ENCODE measurements around the gene SNX13.
"Not testable (repeated sequence)": the region's sequence is repeated elsewhere in the genome, so short reads cannot be mapped to it uniquely, and the experiment has no call there.

Gene SNX13

GRCh38 chr7:17913250-17913649 is 27.0 kb downstream of the SNX13 start:
- no peak for DNase-seq (ENCODE audit: low read depth in 2 of 2)

GRCh38 chr7:17912536-17913235 is 27.6 kb downstream of the SNX13 start:
- DNase-seq (ENCODE audit: low read depth in 2 of 2): no peak

- no peak for DNase-seq (ENCODE audit: low read depth in 2 of 2)
Observed at GRCh38 chr7:17912050-17912449, 28.2 kb downstream of the SNX13 start.

- no peak for DNase-seq (ENCODE audit: low read depth in 2 of 2)
Observed at GRCh38 chr7:17910377-17910776, 29.9 kb downstream of the SNX13 start.

- not testable (repeated sequence) for DNase-seq (ENCODE audit: low read depth in 2 of 2)
Observed at GRCh38 chr7:17909310-17909709, 31.0 kb downstream of the SNX13 start.

GRCh38 chr7:17907014-17907413 is 33.3 kb downstream of the SNX13 start:
- DNase-seq (ENCODE audit: low read depth in 2 of 2): no peak

GRCh38 chr7:17903337-17903736 is 37.0 kb downstream of the SNX13 start:
- no peak for DNase-seq (ENCODE audit: low read depth in 2 of 2)

- DNase-seq (ENCODE audit: low read depth in 2 of 2): no peak
Observed at GRCh38 chr7:17902599-17902998, 37.7 kb downstream of the SNX13 start.

- no peak for DNase-seq (ENCODE audit: low read depth in 2 of 2)
Observed at GRCh38 chr7:17900464-17900863, 39.8 kb downstream of the SNX13 start.

GRCh38 chr7:17898111-17898510 is 42.2 kb downstream of the SNX13 start:
- DNase-seq (ENCODE audit: low read depth in 2 of 2): no peak

GRCh38 chr7:17887286-17887685 is 53.0 kb downstream of the SNX13 start:
- no peak for DNase-seq (ENCODE audit: low read depth in 2 of 2)

GRCh38 chr7:17882685-17883084 is 57.6 kb downstream of the SNX13 start:
- no peak for DNase-seq (ENCODE audit: low read depth in 2 of 2)

- DNase-seq (ENCODE audit: low read depth in 2 of 2): no peak
Observed at GRCh38 chr7:17879075-17879661, 61.1 kb downstream of the SNX13 start.

GRCh38 chr7:17878627-17879026 is 61.7 kb downstream of the SNX13 start:
- no peak for DNase-seq (ENCODE audit: low read depth in 2 of 2)

GRCh38 chr7:17871815-17872533 is 68.3 kb downstream of the SNX13 start:
- no peak for DNase-seq (ENCODE audit: low read depth in 2 of 2)

GRCh38 chr7:17870406-17870805 is 69.9 kb downstream of the SNX13 start:
- no peak for DNase-seq (ENCODE audit: low read depth in 2 of 2)

GRCh38 chr7:17863809-17864143 is 76.5 kb downstream of the SNX13 start:
- DNase-seq (ENCODE audit: low read depth in 2 of 2): no peak

GRCh38 chr7:17863095-17863808 is 77.0 kb downstream of the SNX13 start:
- DNase-seq (ENCODE audit: low read depth in 2 of 2): no peak

- no peak for DNase-seq (ENCODE audit: low read depth in 2 of 2)
Observed at GRCh38 chr7:17856251-17856650, 84.0 kb downstream of the SNX13 start.

GRCh38 chr7:17855202-17855601 is 85.1 kb downstream of the SNX13 start:
- DNase-seq (ENCODE audit: low read depth in 2 of 2): no peak

- DNase-seq (ENCODE audit: low read depth in 2 of 2): no peak
Observed at GRCh38 chr7:17854261-17855047, 85.8 kb downstream of the SNX13 start.

GRCh38 chr7:17852361-17852760 is 87.9 kb downstream of the SNX13 start:
- no peak for DNase-seq (ENCODE audit: low read depth in 2 of 2)
